MM.1S (cell line): ENCODE results near the gene TMEM106C.

ENCODE experiments used
- EZH2 ChIP-seq: fragments of 300-600 bp; sonication (generic); optimal IDR thresholded peaks from 2 replicates; pipeline ENCODE3; 2017; ENCODE audit warnings: low read depth, mild to moderate bottlenecking, antibody characterized with exemption, low read length, mixed read lengths
- EZH2phosphoT487 ChIP-seq: fragments of 300-600 bp; sonication (generic); IDR thresholded peaks from 2 replicates; pipeline ENCODE4 v1.6.1; 2018; ENCODE audit warnings: antibody characterized with exemption, low read length

- TF ChIP-seq EZH2phosphoT487 (no peak), EZH2 (no peak)
These were observed 21.4 kb upstream of the TMEM106C start for GRCh38 chr12:47941871-47942613.
